SK-N-SH (cell line): ENCODE results near the gene WDFY1. TPM values are rescaled to one million over a fixed set of nuclear protein-coding genes. Genes with fewer than 3 reads are reported as not detected.

Experiments
- CTCF ChIA-PET: fragments of 300-600, 350-600 bp; formaldehyde crosslinking; extraction: SDS; loops from one replicate; lab custom pipeline; 2021; lab: Yijun Ruan, JAX
- POLR2A ChIA-PET: fragments of 350-600 bp; sonication (Branson Sonifier 250); formaldehyde crosslinking; extraction: SDS; loops from one replicate; lab custom pipeline; 2020; ENCODE audit warnings: antibody characterized with exemption, inconsistent platforms; lab: Yijun Ruan, JAX
- DNase-seq: peaks from one replicate; pipeline ENCODE4 v3.0.0; 2012
- H2AFZ ChIP-seq: fragments of 200-600 bp; sonication (generic); 2 replicates; pipeline ENCODE4 v1.8.1; 2016; ENCODE audit warnings: antibody characterized with exemption, mild to moderate bottlenecking, low read depth
- H3F3A ChIP-seq: fragments of 200-600 bp; sonication (generic); replicated peaks from 2 replicates; pipeline ENCODE3; 2016; ENCODE audit warnings: antibody characterized with exemption, mild to moderate bottlenecking; ENCODE audit not compliant: insufficient read depth
- H3K27ac ChIP-seq, 2 experiments: fragments of 200-500 bp in 1 of 2; fragments of 200-600 bp in 1 of 2; sonication (Bioruptor generic) in 1 of 2; sonication (generic), shearing (Covaris generic) in 1 of 2; 2 replicates each; pipeline versions ENCODE4 v1.5.1 to v1.6.1; 2014 to 2016; ENCODE audit warnings: low read depth in 2 of 2, inconsistent platforms in 1 of 2, low read length in 1 of 2, mild to moderate bottlenecking in 1 of 2, mixed read lengths in 1 of 2
- H3K27me3 ChIP-seq: fragments of 200-600 bp; sonication (generic), shearing (Covaris generic); 2 replicates; pipeline ENCODE4 v1.6.1; 2016; ENCODE audit warnings: mixed run types; ENCODE audit not compliant: insufficient read depth
- H3K36me3 ChIP-seq, 2 experiments: fragments of 200-500 bp in 1 of 2; fragments of 200-600 bp in 1 of 2; sonication (Bioruptor generic) in 1 of 2; sonication (generic) in 1 of 2; replicated peaks in 1 of 2; 2 replicates each; pipeline versions ENCODE3 to v1.5.1; 2014 to 2016; ENCODE audit warnings: low read length in 1 of 2, mild to moderate bottlenecking in 1 of 2; ENCODE audit not compliant: insufficient read depth in 2 of 2, control insufficient read depth in 1 of 2
- H3K4me1 ChIP-seq, 2 experiments: fragments of 200-500 bp in 1 of 2; fragments of 200-600 bp in 1 of 2; sonication (Bioruptor generic) in 1 of 2; sonication (generic), shearing (Covaris generic) in 1 of 2; 2 replicates each; pipeline versions ENCODE4 v1.5.1 to v1.6.1; 2014 to 2016; ENCODE audit warnings: low read depth in 1 of 2, low read length in 1 of 2, mixed run types in 1 of 2; ENCODE audit not compliant: insufficient read depth in 2 of 2, control insufficient read depth in 1 of 2
- H3K4me2 ChIP-seq: fragments of 200-600 bp; sonication (generic), shearing (Covaris generic); 2 replicates; pipeline ENCODE4 v1.6.1; 2017; ENCODE audit warnings: mixed run types
- H3K4me3 ChIP-seq, 2 experiments: fragments of 200-500 bp in 1 of 2; fragments of 200-600 bp in 1 of 2; sonication (Bioruptor generic) in 1 of 2; sonication (generic), shearing (Covaris generic) in 1 of 2; 2 replicates each; pipeline versions ENCODE4 v1.5.1 to v1.8.1; 2014 to 2016; ENCODE audit warnings: low read depth in 2 of 2, inconsistent platforms in 1 of 2, low read length in 1 of 2, mild to moderate bottlenecking in 1 of 2, mixed read lengths in 1 of 2, moderate library complexity in 1 of 2
- H3K79me2 ChIP-seq: fragments of 200-600 bp; sonication (generic); 2 replicates; pipeline ENCODE4 v1.8.1; 2017; ENCODE audit warnings: mild to moderate bottlenecking; ENCODE audit not compliant: insufficient read depth
- H3K9ac ChIP-seq: fragments of 200-600 bp; sonication (generic); 2 replicates; pipeline ENCODE4 v1.6.1; 2017; ENCODE audit warnings: mixed run types
- H3K9me2 ChIP-seq: fragments of 200-600 bp; sonication (generic); 2 replicates; pipeline ENCODE4 v1.6.1; 2017; ENCODE audit warnings: mixed run types
- H3K9me3 ChIP-seq: fragments of 200-600 bp; sonication (generic); 2 replicates; pipeline ENCODE4 v1.6.1; 2017; ENCODE audit warnings: mixed run types, mild to moderate bottlenecking, moderate library complexity
- H4K20me1 ChIP-seq: fragments of 200-600 bp; sonication (generic); 2 replicates; pipeline ENCODE4 v1.6.1; 2017; ENCODE audit warnings: mild to moderate bottlenecking, mixed run types; ENCODE audit not compliant: insufficient read depth
- POLR2AphosphoS5 ChIP-seq: IDR thresholded peaks from 2 replicates; pipeline ENCODE4 v1.6.1; 2012; ENCODE audit warnings: low read depth, low read length
- RCOR1 ChIP-seq: fragments of 150-350 bp; IDR thresholded peaks from 2 replicates; pipeline ENCODE4 v1.6.1; 2017; ENCODE audit warnings: antibody characterized with exemption, low read length
- SMC3 ChIP-seq: IDR thresholded peaks from 2 replicates; pipeline ENCODE4 v1.6.1; 2012; ENCODE audit warnings: low read depth, low read length, improper control_type of control experiment
- whole genome bisulfite sequencing: methylation state at CpG from one replicate; pipeline ENCODE4 v1.1.6; 2017; ENCODE audit warnings: low lambda C conversion rate; 5-methylcytosine and 5-hydroxymethylcytosine counted together
- polyA plus RNA-seq, 3 experiments: library from polyadenylated mRNA; depleted of rRNA; stranded (reverse); fragments of >200 nt; gene quantifications; 2 replicates each; pipeline ENCODE4 v1.2.3, GENCODE V29; 2012

WDFY1 gene
- polyA plus RNA-seq, 1 of the 3 experiments (the other 2 are of a cell fraction), result 21.7 TPM

DNA sequence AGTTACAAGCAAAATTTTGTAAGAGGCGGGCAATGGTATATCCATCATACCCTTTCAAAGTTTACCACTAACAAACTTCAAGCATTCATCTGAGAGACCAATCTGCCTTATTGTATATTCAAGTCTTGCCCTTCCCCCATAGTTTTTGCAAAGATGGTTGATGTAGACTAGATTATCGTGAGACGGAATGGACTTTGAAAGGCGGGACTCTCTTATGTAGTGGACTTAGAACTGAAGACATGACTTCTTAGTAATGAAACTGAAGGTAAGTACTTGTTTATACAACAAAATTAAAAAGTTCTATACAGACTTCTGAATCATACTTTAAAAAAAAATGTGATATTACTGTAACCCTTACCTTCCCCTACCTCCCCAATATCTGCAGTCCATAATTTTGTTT is 118.1 kb downstream of the WDFY1 start:
- Histone ChIP-seq H3K79me2 (no peaks in the 10 kb centered on the region; the same call in 1 of the 2 replicates), H2AFZ (no peak overlapping the region), H3F3A (no peaks in the 10 kb centered on the region), H3K4me3 (no peak overlapping the region), H3K36me3 (no peaks in the 10 kb centered on the region), H3K27ac (no peak overlapping the region), H4K20me1 (no peaks in the 10 kb centered on the region), H3K4me1 (peaks cover 0 to 6% of the 10 kb centered on the region in 2 experiments; a peak in 1 of 4 replicates), H3K9me2 (no peaks in the 10 kb centered on the region), H3K9me3 (no peaks in the 10 kb centered on the region), H3K27me3 (no peaks in the 10 kb centered on the region), H3K9ac (no peak overlapping the region), H3K4me2 (no peak overlapping the region)
- no peak for TF ChIP-seq POLR2AphosphoS5
- no peak for TF ChIP-seq RCOR1
- no peak for TF ChIP-seq SMC3
- no peak for DNase-seq
- ChIA-PET CTCF (interaction anchor here (0.8 kb wide), 1 partner anchor 8 kb away, joined by 4 read pairs; no protein-coding TSS in a partner anchor), POLR2A (no interaction called here)
- 94% methylated on average over 4 of the region's 4 CpGs for WGBS

Other genes starting within 250 kb of the WDFY1 start
- 4.8 and 6.1 TPM in 2 replicates for gene AP1S3, start 107.8 kb downstream of the WDFY1 start, polyA plus RNA-seq (2012; rRNA removed)
- gene MRPL44, start 12.1 kb upstream of the WDFY1 start, polyA plus RNA-seq (2012; rRNA removed), result 12.9 and 14.5 TPM in 2 replicates
- 105 and 249 TPM in 2 replicates for gene SERPINE2, start 94.0 kb upstream of the WDFY1 start, polyA plus RNA-seq (2012; rRNA removed)